ENCODE measurements around the gene KSR1.

Gene KSR1

DNA sequence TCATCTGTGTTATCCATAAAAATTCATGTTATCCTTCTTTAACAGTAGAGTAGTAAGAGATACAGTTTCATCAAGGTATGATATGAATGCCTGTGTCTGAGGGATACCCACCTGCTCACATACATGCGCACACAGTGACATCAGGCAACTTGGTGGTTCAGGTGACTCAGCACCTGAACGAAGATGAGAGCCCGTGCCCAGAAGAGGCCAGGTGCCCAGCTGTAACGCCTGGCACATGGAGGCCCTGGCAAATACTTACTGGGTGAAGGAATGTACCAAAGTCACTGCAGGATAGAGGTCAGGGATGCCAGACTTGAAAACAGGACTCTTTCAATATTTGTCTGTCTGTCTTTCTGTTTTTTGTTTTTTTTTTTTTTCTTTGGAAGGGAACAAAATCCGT is 102.1 kb downstream of the KSR1 start:
- DNase-seq = no peak

DNA sequence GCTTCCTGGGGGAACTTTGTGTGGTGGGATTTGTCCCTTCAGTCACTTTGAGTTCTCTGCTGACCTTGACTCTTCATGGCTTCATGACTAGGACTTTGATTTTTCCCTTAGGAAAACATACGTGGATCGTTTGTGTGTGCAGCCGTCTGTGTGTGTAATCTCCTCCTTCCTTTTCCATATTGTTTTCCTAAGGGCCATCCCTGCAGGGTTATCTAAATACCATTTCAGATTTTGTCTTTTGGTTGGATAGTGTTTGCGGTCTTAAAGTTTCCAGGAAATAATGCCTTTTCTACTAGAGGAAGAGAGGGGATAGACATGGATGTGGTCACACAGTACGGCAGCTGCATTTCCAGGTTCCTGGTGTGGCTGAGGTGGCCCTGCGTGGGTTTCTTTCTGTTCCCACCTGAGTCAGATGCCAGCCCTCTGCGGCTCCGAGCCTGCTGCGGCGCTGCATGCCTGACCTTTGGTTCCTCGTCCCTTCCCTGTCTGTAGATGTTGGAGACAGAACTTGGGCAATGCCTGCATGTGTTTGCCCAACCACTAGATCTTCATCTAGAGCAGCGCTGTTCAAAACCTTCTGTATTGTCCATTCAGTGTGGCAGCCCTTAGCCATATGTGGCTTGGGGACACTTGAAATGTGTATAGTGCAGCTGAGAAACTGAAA is 102.7 kb downstream of the KSR1 start:
- DNase-seq = no peak

DNA sequence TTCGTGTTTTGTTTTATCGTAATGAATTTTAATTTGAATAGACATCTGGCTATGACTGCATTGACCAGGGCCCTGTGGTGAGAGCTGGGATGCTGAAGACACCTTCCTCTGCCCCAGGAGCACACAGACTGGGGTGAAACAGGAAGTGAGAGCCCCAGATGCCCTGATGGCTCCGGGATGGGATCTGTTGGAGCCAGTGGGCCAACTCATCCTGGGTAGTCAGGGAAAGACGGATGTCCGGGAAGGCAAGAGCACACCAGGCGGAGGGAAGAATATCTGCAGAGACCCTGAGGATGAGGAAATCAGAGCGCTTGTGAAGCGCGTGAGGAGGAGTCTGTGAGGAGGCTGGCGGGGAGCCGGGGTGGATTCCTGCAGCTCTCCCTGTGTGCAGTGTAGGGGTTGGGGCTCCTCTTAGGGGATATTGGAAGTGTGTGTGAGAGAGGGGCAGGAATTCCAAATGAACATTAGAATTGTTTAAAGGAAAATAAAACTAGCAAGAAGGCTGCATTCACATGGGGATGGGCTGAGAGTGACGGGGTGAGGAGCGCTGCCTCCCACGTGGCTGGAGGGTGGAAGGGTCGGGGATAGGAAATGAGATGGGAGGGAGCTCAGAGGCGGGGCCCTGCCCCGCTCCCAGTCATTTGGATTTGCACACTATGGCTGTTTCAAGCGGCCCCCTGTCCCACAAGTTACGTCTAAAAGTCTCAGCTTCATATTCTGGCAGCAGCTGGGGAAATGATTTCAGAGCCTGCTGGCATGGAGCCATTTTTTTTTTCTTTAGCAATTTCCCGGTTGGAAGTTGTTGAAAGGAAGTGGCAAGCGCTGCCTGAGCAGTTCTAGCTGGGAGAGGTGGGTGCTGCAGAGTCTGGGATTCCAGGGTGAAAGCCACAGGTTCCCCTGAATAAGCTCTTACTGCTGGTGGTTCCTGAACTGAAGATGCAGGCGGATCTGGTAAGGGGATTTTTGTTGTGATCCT is 103.5 kb downstream of the KSR1 start:
- DNase-seq = peak; percentile 44

DNA sequence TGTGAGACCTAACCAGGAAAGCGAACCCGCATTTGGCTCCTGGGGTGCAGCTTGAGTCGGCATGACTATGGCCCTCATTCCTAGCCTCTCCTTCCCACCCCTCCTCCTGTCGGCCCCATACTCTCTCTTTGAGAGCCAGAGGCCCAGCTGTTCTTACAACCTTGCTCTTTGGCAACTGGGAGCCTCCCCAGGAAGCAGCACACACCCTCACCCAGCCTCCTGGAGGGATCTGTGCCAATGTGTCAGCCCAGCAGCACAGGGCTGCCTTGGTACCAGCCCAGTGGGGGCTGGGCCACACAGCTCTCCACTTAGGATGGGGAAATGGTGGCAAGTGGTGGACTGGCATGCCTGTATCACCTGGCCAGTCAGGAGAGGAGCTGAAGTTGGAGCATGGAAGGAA is 104.4 kb downstream of the KSR1 start:
- no peak for DNase-seq

DNA sequence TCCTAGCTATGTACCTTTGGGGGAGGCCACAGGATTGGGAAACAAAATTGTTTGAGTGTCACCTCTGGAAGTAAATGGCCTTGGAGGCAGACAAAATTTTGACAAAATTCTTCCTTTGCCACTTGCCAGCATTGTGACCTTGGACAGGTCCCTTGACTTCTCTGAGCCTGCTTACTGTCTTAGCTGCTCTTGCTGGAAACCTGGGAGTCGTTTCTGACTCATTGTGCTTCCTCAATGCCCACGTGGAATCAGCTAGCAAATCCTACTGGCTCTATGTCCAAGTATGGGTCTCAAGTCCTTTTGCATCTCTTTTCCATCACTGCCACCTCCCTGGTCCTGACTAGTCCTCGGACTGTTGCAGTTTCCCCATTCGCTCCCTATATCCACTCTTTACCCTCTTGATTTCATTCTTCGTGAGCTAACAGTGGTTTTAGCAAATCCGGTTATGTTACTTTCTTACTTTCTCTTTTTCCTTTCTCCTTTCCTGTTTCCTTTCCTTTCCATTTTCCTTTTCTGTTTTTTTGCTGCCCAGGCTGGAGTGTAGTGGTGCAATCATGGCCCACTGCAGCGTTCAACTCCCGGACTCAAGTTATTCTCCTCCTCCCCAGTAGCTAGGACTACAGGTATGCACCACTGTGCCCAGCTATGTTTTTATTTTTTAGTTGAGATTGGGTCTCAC is 106.7 kb downstream of the KSR1 start:
- no peak for DNase-seq

DNA sequence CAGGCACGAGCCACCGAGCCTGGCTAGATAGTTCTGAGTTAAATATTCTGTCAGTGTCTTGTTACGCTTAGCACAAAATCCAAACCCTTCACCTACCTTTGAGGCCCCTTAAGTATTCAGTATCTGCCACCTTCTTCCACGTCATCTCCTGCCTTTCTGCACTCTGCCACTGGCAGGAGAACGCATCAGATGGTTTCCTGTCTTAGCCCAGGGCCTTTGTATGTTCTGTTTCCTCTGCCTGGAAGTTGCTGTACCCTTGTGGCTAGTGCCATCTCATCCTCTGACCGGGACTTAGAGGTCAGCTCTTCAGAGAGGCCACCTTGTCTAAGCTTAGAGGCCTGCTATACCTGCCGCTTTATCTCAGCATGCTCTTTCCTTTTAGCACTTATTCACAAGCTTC is 107.3 kb downstream of the KSR1 start:
- DNase-seq = no peak

DNA sequence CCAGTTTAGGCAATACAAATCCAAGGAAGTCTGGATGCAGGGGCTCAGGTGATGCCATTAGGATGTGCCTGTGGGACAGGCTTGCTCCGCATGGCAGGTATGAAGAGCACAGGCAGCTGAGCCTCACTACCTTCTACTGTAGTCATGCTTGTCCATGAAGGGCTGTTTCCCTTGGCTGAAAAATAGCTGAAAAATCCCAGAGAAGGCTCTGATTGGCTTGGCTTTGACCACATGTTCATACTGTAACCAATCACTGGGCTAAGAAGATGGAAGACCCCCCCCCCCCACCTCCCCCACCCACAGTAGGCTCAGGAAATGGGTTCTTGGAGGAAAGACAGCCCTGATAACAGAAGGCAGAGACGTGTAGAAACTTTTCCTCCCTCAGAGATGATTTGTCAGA is 108.2 kb downstream of the KSR1 start:
- no peak for DNase-seq

DNA sequence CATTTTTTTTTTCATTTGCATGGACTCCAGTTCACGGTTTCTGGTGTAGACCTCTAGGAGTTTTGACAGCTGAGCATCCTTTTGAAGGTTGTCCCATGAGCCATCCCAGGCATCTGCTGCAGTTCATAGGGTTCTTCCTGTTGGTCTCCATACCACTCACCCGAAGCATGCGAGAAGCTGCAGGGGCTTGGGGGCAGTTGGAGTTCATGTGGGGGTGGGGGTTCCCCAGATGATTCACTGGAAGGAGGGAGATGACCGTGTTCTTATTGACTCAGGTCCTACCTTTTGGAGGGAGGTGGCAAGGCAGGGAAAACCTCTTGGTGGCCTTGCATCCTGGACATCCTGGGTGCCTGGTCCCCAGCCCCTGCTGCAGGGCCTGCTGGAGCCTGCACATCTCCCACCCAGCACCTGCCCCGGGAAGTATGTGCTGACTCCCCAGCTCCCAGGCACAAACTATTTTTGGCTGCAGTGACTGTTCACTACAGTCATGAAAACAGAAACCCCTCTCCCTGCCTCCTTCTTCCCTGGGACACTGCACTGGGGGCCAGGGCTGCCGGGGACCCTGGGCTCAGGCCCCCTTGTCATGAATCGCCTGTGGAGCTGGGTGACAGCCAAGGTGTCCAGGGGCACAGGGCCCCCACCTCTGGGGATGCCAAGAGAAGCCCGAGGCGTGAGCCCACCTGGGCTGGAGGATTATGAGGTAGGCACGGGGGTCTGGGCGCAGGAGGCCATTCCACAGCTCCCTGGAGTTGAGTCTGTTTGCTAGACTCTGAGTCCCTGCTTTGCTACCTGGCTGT is 109.8 kb downstream of the KSR1 start:
- no peak for DNase-seq

DNA sequence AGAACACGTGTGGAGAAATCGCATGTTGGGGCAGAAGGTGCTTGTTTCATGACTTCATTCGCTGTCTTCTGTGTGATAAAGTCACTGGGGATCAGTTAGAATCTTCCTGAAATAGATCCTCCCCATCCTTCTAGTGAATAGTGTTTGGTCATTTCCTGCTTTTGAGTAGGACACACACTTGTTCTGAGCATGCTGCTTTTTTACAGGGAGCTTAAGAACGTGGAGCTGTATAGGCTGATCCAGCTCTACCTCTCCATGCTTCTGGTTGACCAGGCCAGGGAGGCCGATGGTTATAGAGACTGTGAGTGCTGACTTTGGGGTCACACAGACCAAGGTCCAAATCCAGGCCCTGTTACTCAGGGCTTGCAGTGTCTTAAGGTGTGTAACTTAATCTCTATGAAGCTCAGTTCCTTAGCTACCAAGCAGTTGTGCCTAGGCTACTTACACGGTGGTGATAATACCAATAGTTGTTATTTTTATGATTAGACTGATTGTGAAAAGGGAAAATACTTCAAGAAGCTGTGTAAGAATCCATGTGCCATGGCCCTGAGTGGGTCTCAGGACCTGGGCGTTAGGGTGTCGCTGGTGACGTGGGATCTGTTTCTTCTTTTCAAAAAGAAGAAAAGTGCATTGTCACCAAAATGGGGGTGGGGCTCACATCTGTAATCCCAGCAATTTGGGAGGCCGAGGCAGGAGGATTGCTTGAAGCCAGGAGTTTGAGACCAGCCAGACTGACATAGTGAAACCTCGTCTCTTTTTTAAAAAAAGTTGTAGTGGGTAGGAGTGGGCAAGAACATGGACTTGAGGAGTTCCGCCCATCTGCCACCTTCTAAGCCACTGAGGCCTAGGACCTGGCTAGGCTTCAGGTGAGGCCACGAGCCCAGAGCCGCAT is 110.7 kb downstream of the KSR1 start:
- DNase-seq = no peak

DNA sequence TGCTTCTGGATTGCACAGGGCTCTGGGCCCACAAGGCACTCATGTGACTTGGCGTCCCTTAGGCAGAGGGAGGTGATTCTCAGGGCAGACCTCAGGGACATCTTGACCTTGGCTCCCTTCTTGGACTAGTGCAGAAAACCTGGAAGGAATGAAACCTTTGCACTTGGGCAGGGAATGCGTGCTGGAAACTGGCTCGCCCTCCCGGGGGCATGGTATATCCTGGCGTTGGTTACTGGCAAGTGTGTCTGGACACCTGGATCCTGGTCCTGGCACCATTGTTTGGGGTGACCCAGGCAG is 111.3 kb downstream of the KSR1 start:
- DNase-seq = no peak

DNA sequence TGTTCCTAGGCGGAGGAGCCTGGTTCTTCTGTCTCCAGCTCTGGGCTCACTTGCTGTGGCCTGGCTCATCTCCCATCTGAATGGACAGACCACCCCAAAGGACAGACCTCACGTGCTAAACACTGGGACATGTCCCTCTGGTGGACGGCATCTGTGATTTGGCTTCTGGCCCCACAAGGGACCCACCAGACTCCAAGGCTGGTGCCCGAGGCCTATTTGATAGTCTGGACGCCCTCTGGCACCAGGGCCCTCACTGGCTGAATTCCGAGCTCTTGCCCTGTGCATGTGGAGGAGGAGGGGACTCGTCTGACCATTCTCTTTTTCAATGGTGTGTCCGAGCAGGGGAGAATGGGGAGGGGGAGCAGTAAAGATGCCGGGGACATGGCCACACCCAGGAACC is 112.0 kb downstream of the KSR1 start:
- no peak for DNase-seq

DNA sequence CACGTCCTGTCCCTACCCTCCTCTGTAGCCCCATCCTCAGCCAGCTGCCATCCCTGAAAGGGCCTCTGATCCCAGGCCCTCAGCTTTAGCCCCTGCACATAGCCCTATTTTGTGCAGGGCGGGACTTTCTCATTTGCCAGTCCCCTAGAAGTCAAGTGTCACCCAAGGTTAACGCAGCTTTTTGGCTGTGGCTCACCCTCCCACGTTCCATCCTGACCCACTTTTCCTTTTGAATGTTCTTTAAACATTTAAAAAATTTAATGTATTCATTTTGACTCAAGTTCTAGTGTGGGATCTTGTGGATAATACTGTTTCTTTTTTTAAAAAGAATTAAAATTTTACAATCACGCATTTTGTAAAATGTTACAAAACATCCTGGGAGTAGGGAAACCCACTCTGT is 112.6 kb downstream of the KSR1 start:
- no peak for DNase-seq

DNA sequence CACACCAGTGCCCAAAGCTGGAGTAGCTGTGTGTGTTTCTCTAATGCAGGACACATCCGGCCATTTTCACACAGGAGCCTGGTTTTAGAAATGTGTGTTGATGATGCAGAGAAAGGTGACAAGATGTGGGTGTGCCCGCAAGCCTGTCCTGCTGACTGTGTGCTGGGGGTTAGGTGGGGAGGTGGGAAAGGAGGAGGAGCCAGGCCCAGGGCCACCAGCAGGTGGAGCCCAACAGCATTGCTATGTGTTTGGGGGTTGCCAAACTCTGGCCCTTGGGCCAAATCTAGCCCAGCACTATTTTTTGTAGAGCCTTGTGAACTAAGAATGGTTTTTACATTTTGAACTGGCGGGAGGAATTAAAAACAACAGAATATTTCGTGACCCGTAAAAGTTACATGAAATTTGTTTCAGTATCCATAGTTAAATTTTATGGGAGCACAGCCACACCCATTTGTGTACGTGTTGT is 113.0 kb downstream of the KSR1 start:
- DNase-seq = no peak

DNA sequence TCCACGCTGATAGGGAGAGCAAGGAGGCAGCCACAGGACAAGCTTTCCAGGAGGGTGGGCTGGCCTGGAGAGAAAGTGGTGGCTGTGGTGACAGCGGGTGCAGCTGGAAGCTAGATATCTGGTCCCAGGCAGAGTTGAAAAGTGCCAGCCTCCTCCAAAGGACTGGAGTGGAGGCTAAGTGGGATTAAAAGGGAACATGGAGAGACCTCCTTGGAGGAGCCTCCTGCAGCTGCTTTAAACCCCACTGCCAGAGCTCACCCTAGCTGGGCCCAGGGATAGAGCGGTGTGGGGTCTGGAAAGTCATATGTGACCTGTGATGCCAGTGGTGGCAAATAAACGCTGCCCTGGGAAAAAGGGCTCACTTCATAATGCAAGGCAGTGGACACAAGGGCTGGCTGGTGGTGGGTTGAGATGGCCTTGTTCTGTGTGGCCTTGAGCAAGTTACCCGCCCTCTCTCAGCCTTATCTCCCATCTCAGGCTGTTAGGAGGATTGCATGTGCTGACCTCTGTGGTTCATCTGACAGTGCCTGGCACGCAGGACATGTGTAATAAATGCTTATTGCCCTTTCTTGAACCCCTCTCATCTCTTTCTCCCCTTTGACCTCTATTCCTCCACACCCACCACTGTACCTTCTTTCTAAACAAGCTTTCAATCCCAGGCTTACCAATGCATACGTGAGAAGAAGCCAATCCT is 113.8 kb downstream of the KSR1 start:
- DNase-seq = no peak

DNA sequence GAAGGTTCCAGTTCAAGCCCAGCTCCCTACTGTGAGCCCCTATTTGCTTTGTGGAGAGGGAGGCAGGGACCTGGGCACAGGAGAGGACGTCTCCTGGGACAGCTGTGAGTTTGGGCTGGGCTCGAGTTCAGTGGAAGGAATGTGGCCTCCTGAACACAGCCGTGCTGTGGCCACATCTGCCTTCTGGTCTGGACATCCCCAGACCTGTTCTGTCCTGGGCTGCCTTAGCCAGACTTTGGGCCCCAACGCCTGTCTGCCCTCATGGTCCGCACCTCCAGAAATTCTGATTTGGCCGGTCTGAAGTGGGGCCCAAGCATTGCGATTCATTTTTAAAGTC is 114.3 kb downstream of the KSR1 start:
- no peak for DNase-seq

DNA sequence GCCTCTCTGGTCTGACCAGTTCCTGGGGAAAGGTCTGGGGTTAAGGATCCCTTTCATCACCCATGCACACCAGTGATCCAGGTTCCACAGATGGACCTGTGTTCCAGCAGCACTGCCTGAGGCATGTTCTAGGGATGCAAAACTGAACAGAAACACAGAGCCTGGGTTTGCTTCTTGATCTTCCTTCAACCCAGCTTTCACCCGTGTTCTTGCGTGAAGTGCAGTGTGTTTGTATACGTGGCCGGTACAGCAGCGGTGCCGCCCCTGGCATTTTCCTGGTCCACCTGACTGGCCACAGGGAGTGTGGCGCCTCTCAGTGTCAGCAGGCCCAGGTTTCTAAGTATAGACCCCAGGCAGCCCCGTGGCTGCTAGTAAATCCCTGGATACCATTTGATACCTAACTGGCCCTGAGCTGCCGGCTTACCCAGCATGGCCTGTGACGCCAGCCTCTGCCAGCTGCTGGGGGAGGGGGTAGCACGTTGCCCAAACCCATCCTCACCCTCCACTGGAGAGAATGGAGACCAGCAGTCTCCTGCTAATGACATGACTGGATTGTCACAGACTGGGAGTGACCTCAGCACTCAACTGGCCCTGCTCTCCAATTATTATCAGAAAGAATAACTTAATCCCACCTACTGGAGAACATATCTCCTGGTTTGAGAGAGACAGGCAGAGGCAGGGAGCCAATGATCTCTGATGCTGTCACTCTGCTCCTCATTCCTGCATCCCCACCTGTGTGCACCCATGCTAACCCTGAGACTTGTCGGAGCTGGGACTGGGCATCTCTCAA is 115.5 kb downstream of the KSR1 start:
- DNase-seq = no peak

DNA sequence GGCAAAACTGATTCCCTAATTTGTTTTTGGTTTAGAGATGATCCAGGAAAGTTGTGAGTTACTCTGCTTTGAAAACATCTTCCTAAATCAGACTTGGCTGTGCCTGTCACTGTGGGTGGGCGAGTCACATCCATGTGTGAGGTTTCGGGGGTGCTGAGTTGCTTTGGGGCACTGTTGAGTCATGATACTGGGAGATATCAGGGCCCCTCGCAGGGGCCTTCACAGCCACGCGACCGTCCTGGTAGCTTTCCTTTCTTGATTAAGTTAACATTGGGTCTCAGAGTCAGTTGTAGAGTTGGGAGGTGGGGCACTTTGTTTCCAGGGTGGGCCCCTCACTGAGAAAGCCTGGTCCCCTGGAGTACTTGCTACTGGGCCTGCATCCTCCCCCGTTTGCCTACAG is 116.4 kb downstream of the KSR1 start:
- no peak for DNase-seq

DNA sequence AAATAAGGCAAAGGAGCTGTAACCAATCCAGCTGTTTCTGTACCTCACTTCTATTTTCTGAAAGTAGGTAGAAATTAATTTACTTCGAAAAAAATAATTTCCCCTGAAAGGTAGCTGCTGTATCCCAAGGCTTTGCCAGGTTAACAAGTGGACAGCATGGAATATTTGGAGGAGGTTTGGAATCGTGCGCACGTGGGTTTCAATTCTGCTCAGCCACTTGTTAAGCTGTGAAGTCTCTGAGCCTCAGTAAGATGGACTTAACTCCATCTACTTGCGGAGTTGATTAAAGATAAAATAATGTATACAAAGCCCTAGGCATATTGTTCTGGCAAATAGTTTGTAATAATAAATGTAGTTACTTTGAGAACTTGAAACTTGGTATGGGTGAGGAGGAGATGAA is 117.3 kb downstream of the KSR1 start:
- no peak for DNase-seq

DNA sequence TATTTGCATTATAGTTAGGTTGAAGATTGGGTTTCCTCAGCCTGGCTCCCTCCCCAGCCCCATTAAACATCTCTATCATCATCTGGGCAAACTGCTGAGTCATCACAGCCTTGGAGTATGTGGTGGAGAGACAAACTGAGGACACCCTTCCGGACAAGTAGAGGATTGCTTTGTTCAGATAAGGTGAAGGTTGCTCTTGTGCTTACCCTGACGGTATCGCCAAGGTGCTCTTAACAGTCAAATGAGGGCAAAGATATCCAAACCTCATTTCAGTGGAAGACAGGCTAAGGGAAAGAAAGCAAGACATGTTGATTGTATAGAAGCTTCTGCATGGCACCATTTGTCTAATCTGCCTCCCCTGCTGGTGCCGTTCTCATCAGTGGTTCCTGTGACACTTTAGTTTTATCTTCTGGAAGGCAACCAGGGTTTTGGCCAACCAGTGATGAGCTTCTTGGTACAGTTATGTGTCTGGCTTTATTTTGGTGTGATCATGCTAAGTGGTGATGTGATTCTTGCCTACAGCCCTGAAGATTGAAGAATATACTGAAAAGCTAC is 117.8 kb downstream of the KSR1 start:
- no peak for DNase-seq
